H1 (cell line): ENCODE data around the gene CCDC47. TPM values are rescaled to one million over a fixed set of nuclear protein-coding genes. Genes with fewer than 3 reads are reported as not detected.

Source experiments
- CTCF ChIA-PET: fragments of 300-600 bp; sonication (Branson Sonifier 250); formaldehyde crosslinking; loops from one replicate; lab custom pipeline; 2021; ENCODE audit not compliant: partially characterized antibody; lab: Charles Lee
- POLR2A ChIA-PET: fragments of 300-600 bp; sonication (Branson Sonifier 250); formaldehyde crosslinking; loops from one replicate; lab custom pipeline; 2021; ENCODE audit warnings: inconsistent platforms; ENCODE audit not compliant: partially characterized antibody; lab: Charles Lee
- DNase-seq, 2 experiments: peaks; one replicate each; pipeline versions ENCODE4 v3.0.0 to v3.0.0-alpha.2; 2010 to 2022; ENCODE audit warnings: low spot score in 2 of 2, low read depth in 1 of 2, mixed read lengths in 1 of 2
- FAIRE-seq: peaks from 2 replicates; lab custom pipeline; 2011; peaks lifted over from hg19 to GRCh38; lab: Jason Lieb, UNC
- H2AFZ ChIP-seq: 2 replicates; pipeline ENCODE4 v1.8.1; 2012; ENCODE audit warnings: low read length, inconsistent platforms
- H2AK5ac ChIP-seq: 2 replicates; pipeline ENCODE4 v1.6.1; 2013; ENCODE audit warnings: low read depth, low read length
- H2BK120ac ChIP-seq: replicated peaks from 2 replicates; pipeline ENCODE3; 2013; ENCODE audit warnings: low read depth, low read length, inconsistent platforms
- H2BK12ac ChIP-seq: 2 replicates; pipeline ENCODE4 v1.6.1; 2013; ENCODE audit warnings: low read depth, low read length
- H2BK15ac ChIP-seq: 2 replicates; pipeline ENCODE4 v1.6.1; 2013; ENCODE audit warnings: low read length
- H2BK20ac ChIP-seq: 2 replicates; pipeline ENCODE4 v1.6.1; 2013; ENCODE audit warnings: low read length
- H2BK5ac ChIP-seq: 2 replicates; pipeline ENCODE4 v1.6.1; 2013; ENCODE audit warnings: low read depth, low read length
- H3K14ac ChIP-seq: 2 replicates; pipeline ENCODE4 v1.6.1; 2013; ENCODE audit warnings: inconsistent platforms; ENCODE audit not compliant: insufficient read length
- H3K18ac ChIP-seq: 2 replicates; pipeline ENCODE4 v1.6.1; 2013; ENCODE audit warnings: low read length; ENCODE audit errors: extremely low read depth
- H3K23ac ChIP-seq: 2 replicates; pipeline ENCODE4 v1.6.1; 2013; ENCODE audit warnings: inconsistent platforms; ENCODE audit not compliant: insufficient read length
- H3K23me2 ChIP-seq: 2 replicates; pipeline ENCODE4 v1.6.1; 2013; ENCODE audit warnings: low read depth, low read length
- H3K27ac ChIP-seq: 2 replicates; pipeline ENCODE4 v1.6.1; 2011; ENCODE audit warnings: low read depth, low read length, inconsistent platforms
- H3K27me3 ChIP-seq, 4 experiments: replicated peaks in 1 of 4; 1 replicate in 1 of 4; 2 replicates in 3 of 4; pipeline versions ENCODE4 v1.6.1 to v1.8.1; 2011 to 2013; ENCODE audit warnings: low read length in 3 of 4, mild to moderate bottlenecking in 3 of 4, inconsistent platforms in 2 of 4, mixed read lengths in 2 of 4, moderate library complexity in 1 of 4; ENCODE audit not compliant: control insufficient read depth in 3 of 4, insufficient read depth in 3 of 4; ENCODE audit errors: extremely low read depth in 1 of 4
- H3K36me3 ChIP-seq, 4 experiments: 2 replicates each; pipeline versions ENCODE4 v1.6.1 to v1.8.1; 2011 to 2013; ENCODE audit warnings: mild to moderate bottlenecking in 4 of 4, low read length in 3 of 4, moderate library complexity in 2 of 4, control low read depth in 1 of 4, inconsistent platforms in 1 of 4; ENCODE audit not compliant: insufficient read depth in 4 of 4, control insufficient read depth in 2 of 4
- H3K4ac ChIP-seq: replicated peaks from 2 replicates; pipeline ENCODE3; 2013; ENCODE audit warnings: low read length, low read depth, mixed read lengths, inconsistent platforms; ENCODE audit not compliant: insufficient read length
- H3K4me1 ChIP-seq, 4 experiments: replicated peaks in 1 of 4; 1 replicate in 1 of 4; 2 replicates in 3 of 4; pipeline versions ENCODE4 v1.6.1 to v1.8.1; 2011 to 2013; ENCODE audit warnings: low read length in 3 of 4, inconsistent platforms in 2 of 4, mixed read lengths in 1 of 4; ENCODE audit not compliant: insufficient read depth in 4 of 4, control insufficient read depth in 3 of 4
- H3K4me2 ChIP-seq, 2 experiments: 2 replicates each; pipeline versions ENCODE4 v1.6.1 to v1.8.1; 2011 to 2013; ENCODE audit warnings: low read depth in 2 of 2, low read length in 2 of 2, control low read depth in 1 of 2, inconsistent platforms in 1 of 2, mild to moderate bottlenecking in 1 of 2; ENCODE audit not compliant: insufficient read depth in 1 of 2
- H3K4me3 ChIP-seq, 4 experiments: fragments of 200-600, 300-600 bp in 1 of 4; sonication (generic), shearing (Covaris generic), sonication (Bioruptor Twin) in 1 of 4; 2 replicates each; pipeline versions ENCODE4 v1.5.1 to v1.8.1; 2011 to 2016; ENCODE audit warnings: low read length in 4 of 4, low read depth in 3 of 4, control low read depth in 2 of 4, inconsistent platforms in 2 of 4, mild to moderate bottlenecking in 2 of 4, mixed read lengths in 1 of 4, moderate library complexity in 1 of 4; ENCODE audit not compliant: insufficient read depth in 2 of 4; ENCODE audit errors: extremely low read depth in 1 of 4
- H3K56ac ChIP-seq: replicated peaks from 2 replicates; pipeline ENCODE3; 2013; ENCODE audit warnings: low read depth, mild to moderate bottlenecking, mixed read lengths, low read length, inconsistent platforms; ENCODE audit not compliant: insufficient read length
- H3K79me1 ChIP-seq: 2 replicates; pipeline ENCODE4 v1.6.1; 2013; ENCODE audit warnings: low read depth, low read length, control low read depth
- H3K79me2 ChIP-seq, 2 experiments: 2 replicates each; pipeline versions ENCODE4 v1.6.1 to v1.8.1; 2012 to 2013; ENCODE audit warnings: low read length in 2 of 2, mild to moderate bottlenecking in 2 of 2, inconsistent platforms in 1 of 2; ENCODE audit not compliant: insufficient read depth in 2 of 2, control insufficient read depth in 1 of 2
- H3K9ac ChIP-seq, 4 experiments: replicated peaks in 1 of 4; 1 replicate in 1 of 4; 2 replicates in 3 of 4; pipeline versions ENCODE4 v1.6.1 to v1.8.1; 2011 to 2013; ENCODE audit warnings: low read depth in 3 of 4, low read length in 3 of 4, control low read depth in 2 of 4, mild to moderate bottlenecking in 2 of 4, moderate library complexity in 2 of 4, inconsistent platforms in 1 of 4; ENCODE audit errors: extremely low read depth in 1 of 4
- H3K9me3 ChIP-seq, 2 experiments: 2 replicates each; pipeline versions ENCODE4 v1.6.1 to v1.8.1; 2012 to 2013; ENCODE audit warnings: mild to moderate bottlenecking in 2 of 2, moderate library complexity in 2 of 2, control low read depth in 1 of 2, inconsistent platforms in 1 of 2, low read depth in 1 of 2, low read length in 1 of 2, mixed read lengths in 1 of 2; ENCODE audit not compliant: insufficient read depth in 2 of 2
- H4K20me1 ChIP-seq, 2 experiments: replicated peaks in 1 of 2; 2 replicates each; pipeline versions ENCODE3 to v1.8.1; 2011 to 2013; ENCODE audit warnings: inconsistent platforms in 2 of 2, low read length in 2 of 2, mild to moderate bottlenecking in 1 of 2; ENCODE audit not compliant: insufficient read depth in 2 of 2, control insufficient read depth in 1 of 2
- H4K5ac ChIP-seq: 2 replicates; pipeline ENCODE4 v1.6.1; 2013; ENCODE audit warnings: low read length, low read depth, mixed read lengths, inconsistent platforms; ENCODE audit not compliant: insufficient read length
- H4K8ac ChIP-seq: 2 replicates; pipeline ENCODE4 v1.8.0; 2013; ENCODE audit warnings: mild to moderate bottlenecking, moderate library complexity, low read length, inconsistent platforms; ENCODE audit not compliant: insufficient read depth; ENCODE audit errors: extremely low read depth
- H4K91ac ChIP-seq: replicated peaks from 2 replicates; pipeline ENCODE3; 2013; ENCODE audit warnings: low read length, mixed read lengths, inconsistent platforms; ENCODE audit not compliant: insufficient read length
- polyA plus RNA-seq, 7 experiments: library from polyadenylated mRNA; depleted of rRNA in 3 of 7; stranded (reverse) in 5 of 7; unstranded in 2 of 7; fragments of >200 nt in 5 of 7; fragments of 200-250 nt in 2 of 7; gene quantifications; 1 replicate in 5 of 7; 2 replicates in 1 of 7; 4 replicates in 1 of 7; pipeline versions ENCODE4 v1.2.1 to v1.2.3, GENCODE V29; 2011 to 2013; ENCODE audit warnings: missing spikeins in 2 of 7, mixed read lengths in 2 of 7
- total RNA-seq: library from RNA; stranded (reverse); fragmentation: NEBNext Ultra II Directional; extraction: Animal tissue kit (Norgen Biotek cat#: 25700); gene quantifications from 2 replicates; pipeline ENCODE4 v1.2.1, GENCODE V29; 2021
- TF ChIP-seq, protein P1 (sequence below): fragments of 300-600 bp; sonication (generic); IDR thresholded peaks from 2 replicates; pipeline ENCODE4 v1.7.1; 2012; ENCODE audit warnings: low read length, moderate library complexity, mild to moderate bottlenecking, inconsistent platforms; ENCODE audit not compliant: insufficient replicate concordance

The CCDC47 gene
- total and polyA plus RNA-seq, 2 of the 8 experiments (the other 6 are each of a cell fraction or from before 2014, with no cell fraction given) = 21.2 to 83.1 TPM

DNA sequence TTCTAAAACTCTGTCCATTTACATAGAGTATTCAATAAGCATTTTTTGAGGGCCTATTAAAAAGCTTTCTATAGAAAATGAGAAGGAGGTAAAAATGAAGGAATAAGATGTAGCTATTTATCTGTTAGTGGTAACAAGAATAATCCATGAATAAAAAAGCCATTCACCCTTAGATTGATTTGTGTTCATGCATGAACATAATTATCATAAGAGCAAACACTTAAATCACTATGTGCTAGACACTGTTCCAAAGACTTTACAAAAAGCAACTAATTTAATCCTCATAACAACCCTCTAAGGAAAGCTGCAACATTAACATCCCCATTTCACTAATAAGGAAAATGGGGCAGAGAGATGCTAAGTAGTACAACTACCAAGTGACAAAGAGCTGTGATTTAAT, 6.6 kb downstream of the CCDC47 start:
- FAIRE-seq = no peak
- Histone ChIP-seq H4K8ac (no peak overlapping the region), H3K18ac (no peak overlapping the region), H2AK5ac (no peak overlapping the region), H3K27me3 (no peaks in the 10 kb centered on the region), H2BK12ac (no peak overlapping the region), H3K23ac (no peak overlapping the region), H3K9ac (no peak overlapping the region), H3K9me3 (no peaks in the 10 kb centered on the region), H4K5ac (no peak overlapping the region), H4K91ac (no peak overlapping the region), H3K4me3 (no peak overlapping the region), H3K23me2 (no peaks in the 10 kb centered on the region; the same call in 1 of the 2 replicates), H3K4me2 (no peak overlapping the region), H3K27ac (no peak overlapping the region), H2BK20ac (no peak overlapping the region), H4K20me1 (peaks cover 2% of the 10 kb centered on the region in 2 experiments), H2BK120ac (no peak overlapping the region), H2BK5ac (no peak overlapping the region), H2BK15ac (no peak overlapping the region), H3K56ac (no peak overlapping the region), H3K79me2 (peaks cover 14 to 63% of the 10 kb centered on the region in 2 experiments), H3K14ac (no peak overlapping the region), H3K36me3 (peaks cover 3 to 38% (median 20%) of the 10 kb centered on the region in 4 experiments; a peak in 6 of 8 replicates), H2AFZ (no peak overlapping the region), H3K4me1 (peaks cover 0 to 3% (median 0%) of the 10 kb centered on the region in 4 experiments; a peak in 1 of 7 replicates), H3K79me1 (no peaks in the 10 kb centered on the region; the same call in 1 of the 2 replicates), H3K4ac (no peak overlapping the region)
- DNase-seq = no peak
- POLR2A ChIA-PET = interaction anchor here (0.9 to 1.5 kb wide), 2 partner anchors 17 to 60 kb away, joined by 3 read pairs; no protein-coding TSS in a partner anchor
- CTCF ChIA-PET = no interaction called here
- TF ChIP-seq, protein P1, sequence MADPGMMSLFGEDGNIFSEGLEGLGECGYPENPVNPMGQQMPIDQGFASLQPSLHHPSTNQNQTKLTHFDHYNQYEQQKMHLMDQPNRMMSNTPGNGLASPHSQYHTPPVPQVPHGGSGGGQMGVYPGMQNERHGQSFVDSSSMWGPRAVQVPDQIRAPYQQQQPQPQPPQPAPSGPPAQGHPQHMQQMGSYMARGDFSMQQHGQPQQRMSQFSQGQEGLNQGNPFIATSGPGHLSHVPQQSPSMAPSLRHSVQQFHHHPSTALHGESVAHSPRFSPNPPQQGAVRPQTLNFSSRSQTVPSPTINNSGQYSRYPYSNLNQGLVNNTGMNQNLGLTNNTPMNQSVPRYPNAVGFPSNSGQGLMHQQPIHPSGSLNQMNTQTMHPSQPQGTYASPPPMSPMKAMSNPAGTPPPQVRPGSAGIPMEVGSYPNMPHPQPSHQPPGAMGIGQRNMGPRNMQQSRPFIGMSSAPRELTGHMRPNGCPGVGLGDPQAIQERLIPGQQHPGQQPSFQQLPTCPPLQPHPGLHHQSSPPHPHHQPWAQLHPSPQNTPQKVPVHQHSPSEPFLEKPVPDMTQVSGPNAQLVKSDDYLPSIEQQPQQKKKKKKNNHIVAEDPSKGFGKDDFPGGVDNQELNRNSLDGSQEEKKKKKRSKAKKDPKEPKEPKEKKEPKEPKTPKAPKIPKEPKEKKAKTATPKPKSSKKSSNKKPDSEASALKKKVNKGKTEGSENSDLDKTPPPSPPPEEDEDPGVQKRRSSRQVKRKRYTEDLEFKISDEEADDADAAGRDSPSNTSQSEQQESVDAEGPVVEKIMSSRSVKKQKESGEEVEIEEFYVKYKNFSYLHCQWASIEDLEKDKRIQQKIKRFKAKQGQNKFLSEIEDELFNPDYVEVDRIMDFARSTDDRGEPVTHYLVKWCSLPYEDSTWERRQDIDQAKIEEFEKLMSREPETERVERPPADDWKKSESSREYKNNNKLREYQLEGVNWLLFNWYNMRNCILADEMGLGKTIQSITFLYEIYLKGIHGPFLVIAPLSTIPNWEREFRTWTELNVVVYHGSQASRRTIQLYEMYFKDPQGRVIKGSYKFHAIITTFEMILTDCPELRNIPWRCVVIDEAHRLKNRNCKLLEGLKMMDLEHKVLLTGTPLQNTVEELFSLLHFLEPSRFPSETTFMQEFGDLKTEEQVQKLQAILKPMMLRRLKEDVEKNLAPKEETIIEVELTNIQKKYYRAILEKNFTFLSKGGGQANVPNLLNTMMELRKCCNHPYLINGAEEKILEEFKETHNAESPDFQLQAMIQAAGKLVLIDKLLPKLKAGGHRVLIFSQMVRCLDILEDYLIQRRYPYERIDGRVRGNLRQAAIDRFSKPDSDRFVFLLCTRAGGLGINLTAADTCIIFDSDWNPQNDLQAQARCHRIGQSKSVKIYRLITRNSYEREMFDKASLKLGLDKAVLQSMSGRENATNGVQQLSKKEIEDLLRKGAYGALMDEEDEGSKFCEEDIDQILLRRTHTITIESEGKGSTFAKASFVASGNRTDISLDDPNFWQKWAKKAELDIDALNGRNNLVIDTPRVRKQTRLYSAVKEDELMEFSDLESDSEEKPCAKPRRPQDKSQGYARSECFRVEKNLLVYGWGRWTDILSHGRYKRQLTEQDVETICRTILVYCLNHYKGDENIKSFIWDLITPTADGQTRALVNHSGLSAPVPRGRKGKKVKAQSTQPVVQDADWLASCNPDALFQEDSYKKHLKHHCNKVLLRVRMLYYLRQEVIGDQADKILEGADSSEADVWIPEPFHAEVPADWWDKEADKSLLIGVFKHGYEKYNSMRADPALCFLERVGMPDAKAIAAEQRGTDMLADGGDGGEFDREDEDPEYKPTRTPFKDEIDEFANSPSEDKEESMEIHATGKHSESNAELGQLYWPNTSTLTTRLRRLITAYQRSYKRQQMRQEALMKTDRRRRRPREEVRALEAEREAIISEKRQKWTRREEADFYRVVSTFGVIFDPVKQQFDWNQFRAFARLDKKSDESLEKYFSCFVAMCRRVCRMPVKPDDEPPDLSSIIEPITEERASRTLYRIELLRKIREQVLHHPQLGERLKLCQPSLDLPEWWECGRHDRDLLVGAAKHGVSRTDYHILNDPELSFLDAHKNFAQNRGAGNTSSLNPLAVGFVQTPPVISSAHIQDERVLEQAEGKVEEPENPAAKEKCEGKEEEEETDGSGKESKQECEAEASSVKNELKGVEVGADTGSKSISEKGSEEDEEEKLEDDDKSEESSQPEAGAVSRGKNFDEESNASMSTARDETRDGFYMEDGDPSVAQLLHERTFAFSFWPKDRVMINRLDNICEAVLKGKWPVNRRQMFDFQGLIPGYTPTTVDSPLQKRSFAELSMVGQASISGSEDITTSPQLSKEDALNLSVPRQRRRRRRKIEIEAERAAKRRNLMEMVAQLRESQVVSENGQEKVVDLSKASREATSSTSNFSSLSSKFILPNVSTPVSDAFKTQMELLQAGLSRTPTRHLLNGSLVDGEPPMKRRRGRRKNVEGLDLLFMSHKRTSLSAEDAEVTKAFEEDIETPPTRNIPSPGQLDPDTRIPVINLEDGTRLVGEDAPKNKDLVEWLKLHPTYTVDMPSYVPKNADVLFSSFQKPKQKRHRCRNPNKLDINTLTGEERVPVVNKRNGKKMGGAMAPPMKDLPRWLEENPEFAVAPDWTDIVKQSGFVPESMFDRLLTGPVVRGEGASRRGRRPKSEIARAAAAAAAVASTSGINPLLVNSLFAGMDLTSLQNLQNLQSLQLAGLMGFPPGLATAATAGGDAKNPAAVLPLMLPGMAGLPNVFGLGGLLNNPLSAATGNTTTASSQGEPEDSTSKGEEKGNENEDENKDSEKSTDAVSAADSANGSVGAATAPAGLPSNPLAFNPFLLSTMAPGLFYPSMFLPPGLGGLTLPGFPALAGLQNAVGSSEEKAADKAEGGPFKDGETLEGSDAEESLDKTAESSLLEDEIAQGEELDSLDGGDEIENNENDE = no peak
